GM12875 (cell line): ENCODE measurements around the gene ZNF831.

ENCODE experiments used
- H3K4me3 ChIP-seq: one replicate; pipeline ENCODE4 v1.5.1; 2011; ENCODE audit warnings: low read depth, low read length, control low read depth
- CTCF ChIP-seq: IDR thresholded peaks from 2 replicates; pipeline ENCODE4 v1.5.1; 2011; ENCODE audit warnings: low read depth, mild to moderate bottlenecking, control low read depth, inconsistent platforms, low read length, moderate library complexity, borderline replicate concordance; ENCODE audit not compliant: insufficient read depth

Gene ZNF831

GRCh38 chr20:59191036-59191755 lies 27.6 kb downstream of the ZNF831 start:
- TF ChIP-seq CTCF, result no peak
- H3K4me3 ChIP-seq, result no peak overlapping the region

GRCh38 chr20:59191756-59192532 lies 28.3 kb downstream of the ZNF831 start:
- no peak overlapping the region for H3K4me3 ChIP-seq
- no peak for TF ChIP-seq CTCF

- no peak for TF ChIP-seq CTCF
- H3K4me3 ChIP-seq, result no peak overlapping the region
Observed at GRCh38 chr20:59192533-59192896, 28.9 kb downstream of the ZNF831 start.

- H3K4me3 ChIP-seq, result no peak overlapping the region
- no peak for TF ChIP-seq CTCF
Observed at GRCh38 chr20:59193325-59193724, 29.7 kb downstream of the ZNF831 start.

- TF ChIP-seq CTCF, result no peak
- no peak overlapping the region for H3K4me3 ChIP-seq
Observed at GRCh38 chr20:59194023-59194935, 30.7 kb downstream of the ZNF831 start.

- TF ChIP-seq CTCF, result no peak
- H3K4me3 ChIP-seq, result no peak overlapping the region
Observed at GRCh38 chr20:59195316-59195993, 31.8 kb downstream of the ZNF831 start.
